DMS 273 treated with DMSO at 0.1 percent for 48 hours (cell line): ENCODE measurements around the gene IL6R.
"Not testable (repeated sequence)": the region's sequence is repeated elsewhere in the genome, so short reads cannot be mapped to it uniquely, and the experiment has no call there.

ENCODE experiments used
- DNase-seq: peaks from one replicate; lab custom pipeline; 2025; lab: John Stamatoyannopoulos, UW

The IL6R gene

GRCh38 chr1:154404984-154405746 lies at the start of gene IL6R:
TSS of gene IL6R (plus strand) at chr1:154405343. CDS start at chr1:154405630, 287 bp downstream.
- DNase-seq = no peak

- DNase-seq = no peak
Measured at GRCh38 chr1:154358519-154358918, 46.6 kb upstream of the IL6R start.

GRCh38 chr1:154360288-154360687 lies 44.9 kb upstream of the IL6R start:
- DNase-seq = no peak

- not testable (repeated sequence) for DNase-seq
Measured at GRCh38 chr1:154360881-154361280, 44.3 kb upstream of the IL6R start.

GRCh38 chr1:154361357-154361756 lies 43.8 kb upstream of the IL6R start:
- DNase-seq = no peak

GRCh38 chr1:154371436-154371835 lies 33.7 kb upstream of the IL6R start:
- DNase-seq = no peak

- not testable (repeated sequence) for DNase-seq
Measured at GRCh38 chr1:154373777-154374357, 31.3 kb upstream of the IL6R start.

- DNase-seq = no peak
Measured at GRCh38 chr1:154379301-154379700, 25.8 kb upstream of the IL6R start.

GRCh38 chr1:154384650-154385489 lies 20.3 kb upstream of the IL6R start:
- no peak for DNase-seq

- DNase-seq = no peak
Measured at GRCh38 chr1:154386643-154387352, 18.3 kb upstream of the IL6R start.

- DNase-seq = no peak
Measured at GRCh38 chr1:154391086-154391770, 13.9 kb upstream of the IL6R start.

- no peak for DNase-seq
Measured at GRCh38 chr1:154398141-154398540, 7.0 kb upstream of the IL6R start.

- DNase-seq = no peak
Measured at GRCh38 chr1:154398678-154399077, 6.5 kb upstream of the IL6R start.

- no peak for DNase-seq
Measured at GRCh38 chr1:154400381-154400801, 4.8 kb upstream of the IL6R start.

GRCh38 chr1:154402409-154402921 lies 2.7 kb upstream of the IL6R start:
- no peak for DNase-seq

GRCh38 chr1:154403261-154403943 lies 1.7 kb upstream of the IL6R start:
- no peak for DNase-seq

- DNase-seq = no peak
Measured at GRCh38 chr1:154403983-154404382, 1.2 kb upstream of the IL6R start.

GRCh38 chr1:154404511-154404931 lies 622 bp upstream of the IL6R start:
- no peak for DNase-seq

- DNase-seq = no peak
Measured at GRCh38 chr1:154405747-154406571, 816 bp downstream of the IL6R start.

- DNase-seq = no peak
Measured at GRCh38 chr1:154406572-154406879, 1.4 kb downstream of the IL6R start.
